ENCODE results near the gene SIRPB2. TPM values are rescaled to one million over a fixed set of nuclear protein-coding genes. Genes with fewer than 3 reads are reported as not detected.

The SIRPB2 gene
- total and polyA plus RNA-seq, 2 of the 8 experiments (the other 6 are each of a cell fraction or from before 2014, with no cell fraction given) = 0.28 TPM; not detected in 1

DNA sequence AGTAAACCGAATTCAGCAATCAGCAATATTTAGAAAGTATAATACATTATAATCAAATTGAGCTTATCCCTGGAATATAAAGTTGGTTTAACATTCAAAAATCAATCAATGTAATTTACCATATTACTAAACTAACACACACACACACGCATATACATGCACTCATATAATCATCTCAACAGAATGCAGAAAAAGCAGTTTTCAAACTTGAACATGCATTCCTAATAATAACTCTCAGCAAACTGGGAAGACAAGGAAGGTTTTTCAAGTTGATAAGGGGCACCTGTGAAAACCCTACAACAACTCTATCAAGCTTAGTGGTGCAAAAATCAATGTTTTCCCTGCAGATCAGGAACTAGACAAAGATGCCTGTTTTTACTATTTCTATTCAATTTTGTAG, 4.7 kb downstream of the SIRPB2 start (continued):
- TF ChIP-seq TBP (IDR thresholded peaks at IDR 0.05; ENCODE audit: low read depth, low read length) (no peak), SRF (IDR thresholded peaks at IDR 0.05; ENCODE audit: low read depth, low read length) (no peak), CBX8 (IDR thresholded peaks at IDR 0.05; ENCODE audit: borderline replicate concordance, low read depth, low read length) (no peak), CTBP2 (IDR thresholded peaks at IDR 0.05; ENCODE audit: borderline replicate concordance, insufficient read depth, insufficient read length, low read length) (no peak)

All from H1 (cell line).